ENCODE measurements around the gene ZNF506.
"Not testable (repeated sequence)": the region's sequence is repeated elsewhere in the genome, so short reads cannot be mapped to it uniquely, and the experiment has no call there.

The ZNF506 gene

DNA sequence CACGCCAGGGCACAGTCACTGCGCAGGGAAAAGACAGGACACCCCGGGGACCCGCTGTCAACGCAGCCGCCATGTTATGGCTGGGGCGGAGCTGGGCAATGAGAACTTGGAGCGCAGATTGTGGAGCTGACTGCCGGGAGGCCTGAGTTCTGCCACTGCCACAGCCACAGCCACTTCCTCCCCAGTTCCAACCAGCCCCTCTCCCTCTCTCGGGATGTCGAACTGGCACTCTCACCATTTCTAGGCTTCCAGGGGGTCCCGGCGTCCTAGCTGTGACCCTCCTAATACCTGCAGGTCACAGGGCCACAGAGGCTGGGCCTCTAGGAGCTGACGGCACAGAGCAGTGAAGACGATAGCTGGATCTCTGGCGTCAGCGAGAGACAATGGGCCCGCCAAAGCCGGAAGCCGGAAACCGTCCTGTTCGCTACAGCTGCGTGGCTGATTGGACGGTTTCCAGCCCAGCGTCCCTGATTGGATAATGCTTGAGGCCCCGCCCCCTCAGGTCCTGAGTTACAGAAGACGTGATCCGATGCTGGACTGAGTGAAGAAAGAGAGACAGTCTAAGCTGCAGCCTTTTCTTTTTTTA, at the start of gene ZNF506:
ZNF506 (minus strand) TSS at position 385 of the 586 bp plus-strand sequence; CDS start at position 238, 147 bp downstream.
- peak; percentile 93 for DNase-seq

DNA sequence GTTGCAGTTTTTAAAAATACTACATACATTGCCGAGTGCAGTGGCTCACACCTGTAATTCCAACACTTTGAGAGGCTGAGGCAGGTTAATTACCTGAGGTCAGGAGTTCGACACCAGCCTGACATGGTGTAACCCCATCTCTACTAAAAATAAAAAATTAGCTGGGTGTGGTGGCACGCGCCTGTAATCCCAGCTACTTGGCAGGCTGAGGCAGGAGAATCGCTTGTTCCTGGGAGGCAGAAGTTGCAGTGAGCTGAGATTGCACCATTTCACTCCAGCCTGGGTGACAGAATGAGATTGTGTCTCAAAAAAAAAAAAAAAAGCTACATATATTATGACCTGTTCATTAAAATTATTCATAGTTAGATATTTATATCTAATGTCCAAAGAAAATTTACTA, 48.5 kb upstream of the ZNF506 start:
- DNase-seq, result not testable (repeated sequence)

DNA sequence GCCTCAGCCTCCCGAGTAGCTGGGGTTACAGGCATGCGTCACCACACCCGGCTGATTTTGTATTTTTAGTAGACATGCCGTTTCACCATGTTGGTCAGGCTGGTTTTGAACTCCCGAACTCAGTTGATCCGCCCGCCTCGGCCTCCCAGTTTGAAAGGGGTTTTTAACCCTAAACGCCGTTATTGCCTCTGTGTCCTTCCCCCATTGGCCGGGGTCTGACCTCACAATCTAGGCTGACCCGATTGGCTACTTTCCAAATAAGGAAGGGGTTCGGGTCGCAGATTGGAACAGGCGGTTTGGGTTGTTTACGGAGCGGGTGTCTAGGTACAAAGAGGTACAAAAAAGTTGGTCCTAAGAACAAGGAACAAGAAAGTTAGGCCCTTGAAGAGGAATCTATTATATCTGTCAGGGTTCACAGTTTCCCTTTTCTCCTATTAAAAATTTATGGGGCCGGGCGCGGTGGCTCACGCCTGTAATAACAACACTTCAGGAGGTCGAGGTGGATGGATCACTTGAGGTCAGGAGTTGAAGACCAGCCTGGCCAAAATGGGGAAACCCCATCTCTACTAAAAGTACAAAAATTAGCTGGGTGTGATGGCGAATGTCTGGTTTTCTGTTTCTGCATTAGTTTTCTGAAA, 45.2 kb upstream of the ZNF506 start:
- no peak for DNase-seq

DNA sequence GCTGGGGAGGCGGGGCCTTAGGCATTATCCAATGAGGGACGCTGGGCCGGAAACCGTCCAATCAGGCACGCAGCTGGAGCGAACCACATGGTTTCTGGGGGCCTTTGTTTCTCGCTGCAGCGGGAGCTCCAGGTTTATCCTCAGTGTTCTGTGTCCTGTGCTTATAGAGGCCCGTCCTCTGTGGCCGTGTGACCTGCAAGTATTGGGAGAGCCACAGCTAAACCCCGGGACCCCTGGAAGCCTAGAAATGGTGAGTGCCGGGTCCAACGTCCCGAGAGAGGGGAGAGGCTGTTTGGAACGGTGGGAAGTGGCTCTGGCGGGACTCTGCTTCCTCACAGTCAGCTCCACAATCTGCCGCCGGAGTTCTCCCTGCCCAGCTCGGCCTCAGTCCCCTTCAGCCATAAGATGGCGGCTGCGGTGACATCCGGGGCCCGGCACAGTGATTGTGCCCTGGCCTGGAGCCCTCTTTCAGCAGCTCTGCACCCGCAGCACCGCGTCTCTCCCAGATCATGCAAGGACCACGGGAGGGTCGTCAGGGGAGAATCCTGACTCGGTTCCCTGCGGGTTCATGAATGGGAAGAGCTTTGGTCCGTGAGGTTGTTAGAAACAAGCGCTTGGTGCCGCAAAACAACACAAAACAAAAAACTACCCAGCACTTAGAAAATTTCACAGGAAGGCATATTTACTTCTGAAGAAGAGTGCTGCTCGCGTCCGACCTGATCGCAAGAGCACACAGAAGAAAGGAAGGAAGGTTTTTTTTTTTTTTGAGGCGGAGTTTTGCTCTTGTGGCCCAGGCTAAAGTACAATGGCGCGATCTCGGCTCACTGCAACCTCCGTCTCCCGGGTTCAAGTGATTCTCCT, 44.4 kb upstream of the ZNF506 start, which contains the start of gene ZNF253:
ZNF253 (plus strand) TSS at position 133 of the 861 bp plus-strand sequence; CDS start at position 248, 115 bp downstream.
- DNase-seq, result peak; percentile 81

GRCh38 chr19:19860756-19861390, 39.3 kb upstream of the ZNF506 start:
- no peak for DNase-seq

- DNase-seq, result no peak
Measured at GRCh38 chr19:19858751-19859150, 37.2 kb upstream of the ZNF506 start.

DNA sequence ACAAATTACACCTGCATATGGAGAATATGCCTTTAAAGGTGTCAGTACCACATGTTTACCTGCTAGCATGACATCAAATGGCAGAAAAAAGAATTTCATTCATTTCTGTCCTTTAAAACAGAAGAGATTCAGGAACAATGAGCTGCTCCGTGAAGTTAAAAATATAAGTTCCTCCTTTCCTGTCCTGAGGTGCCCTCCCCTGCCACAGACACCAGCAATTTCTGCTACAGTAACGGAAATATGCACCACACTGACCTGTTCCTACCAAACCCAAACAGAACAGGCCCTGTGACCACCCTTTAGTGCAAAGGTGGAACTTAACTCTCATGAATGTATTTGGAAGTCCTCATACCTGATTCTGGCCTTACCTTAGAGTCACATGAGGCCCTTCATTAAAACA, 30.2 kb upstream of the ZNF506 start:
- not testable (repeated sequence) for DNase-seq

- no peak for DNase-seq
Measured at GRCh38 chr19:19849056-19849455, 27.5 kb upstream of the ZNF506 start.

GRCh38 chr19:19847781-19848180, 26.2 kb upstream of the ZNF506 start:
- no peak for DNase-seq

DNA sequence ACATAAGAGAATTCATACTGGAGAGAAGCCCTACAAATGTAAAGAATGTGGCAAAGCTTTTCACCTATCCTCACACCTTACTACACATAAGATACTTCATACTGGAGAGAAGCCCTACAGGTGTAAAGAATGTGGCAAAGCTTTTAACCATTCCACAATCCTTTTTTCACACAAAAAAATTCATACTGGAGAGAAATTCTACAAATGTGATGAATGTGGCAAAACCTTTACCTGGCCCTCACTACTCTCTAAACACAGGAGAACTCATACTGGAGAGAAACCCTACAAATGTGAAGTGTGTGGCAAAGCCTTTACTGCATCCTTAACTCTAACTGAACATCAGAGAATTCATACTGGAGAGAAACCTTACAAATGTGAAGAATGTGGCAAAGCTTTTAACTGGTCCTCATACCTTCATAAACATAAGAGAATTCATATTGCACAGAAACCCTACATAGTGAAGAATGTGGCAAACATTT, 14.0 kb upstream of the ZNF506 start:
- no peak for DNase-seq

DNA sequence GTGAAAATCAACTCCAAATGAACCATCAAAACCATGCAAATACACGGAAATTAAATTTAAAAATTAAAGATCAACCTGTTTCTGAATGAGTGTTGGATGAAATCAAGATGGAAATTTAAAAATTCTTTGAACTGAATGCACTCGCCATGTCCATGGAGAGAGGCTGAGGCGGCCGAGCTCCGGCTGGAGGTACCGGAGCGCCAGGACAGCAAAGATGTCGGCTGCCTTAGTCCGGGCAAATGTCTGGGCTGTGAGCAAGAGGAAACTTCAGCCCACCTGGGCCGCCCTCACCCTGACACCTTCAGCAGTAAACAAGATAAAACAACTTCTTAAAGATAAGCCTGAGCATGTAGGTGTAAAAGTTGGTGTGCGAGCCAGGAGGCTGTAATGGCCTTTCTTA, 5.3 kb upstream of the ZNF506 start:
- DNase-seq, result no peak

- no peak for DNase-seq
Measured at GRCh38 chr19:19823916-19824315, 2.4 kb upstream of the ZNF506 start.

DNA sequence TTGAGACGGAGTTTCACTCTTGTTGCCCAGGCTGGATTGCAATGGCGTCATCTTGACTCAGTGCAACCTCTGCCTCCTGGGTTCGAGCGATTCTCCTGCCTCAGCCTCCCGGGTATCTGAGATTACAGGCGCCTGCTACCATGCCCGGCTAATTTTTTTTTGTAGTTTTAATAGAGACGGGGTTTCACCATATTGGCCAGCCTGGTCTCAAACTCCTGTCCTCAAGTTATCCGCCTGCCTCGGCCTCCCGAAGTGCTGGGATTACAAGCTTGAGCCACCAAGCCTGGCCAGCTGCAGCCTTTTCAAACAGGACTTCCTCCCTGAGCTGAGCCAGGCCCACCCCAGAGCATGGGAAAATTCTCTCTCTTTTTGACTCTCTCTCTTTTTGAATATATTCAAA, 426 bp upstream of the ZNF506 start:
- not testable (repeated sequence) for DNase-seq

DNA sequence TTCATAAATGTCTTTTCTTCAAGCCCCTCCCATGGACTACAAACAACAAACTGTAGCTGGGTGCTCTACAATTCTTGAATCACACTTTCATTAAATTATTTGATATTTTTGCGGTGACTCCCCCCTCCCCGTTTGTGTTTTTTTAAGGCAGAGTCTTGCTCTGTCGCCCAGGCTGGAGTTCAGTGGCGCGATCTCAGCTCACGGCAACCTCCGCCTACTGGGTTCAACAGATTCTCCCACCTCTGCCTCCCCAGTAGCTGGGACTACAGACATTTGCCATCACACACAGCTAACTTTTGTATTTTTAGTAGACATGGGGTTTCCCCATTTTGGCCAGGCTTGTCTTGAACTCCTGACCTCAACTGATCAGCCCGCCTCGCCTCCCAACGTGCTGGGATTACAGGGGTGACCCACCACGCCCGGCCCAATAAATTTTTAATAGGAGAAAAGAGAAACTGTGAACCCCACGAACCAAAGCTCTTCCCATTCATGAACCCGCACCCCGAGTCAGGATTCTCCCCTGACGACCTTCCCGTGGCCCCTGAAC, 703 bp downstream of the ZNF506 start:
- no peak for DNase-seq

DNA sequence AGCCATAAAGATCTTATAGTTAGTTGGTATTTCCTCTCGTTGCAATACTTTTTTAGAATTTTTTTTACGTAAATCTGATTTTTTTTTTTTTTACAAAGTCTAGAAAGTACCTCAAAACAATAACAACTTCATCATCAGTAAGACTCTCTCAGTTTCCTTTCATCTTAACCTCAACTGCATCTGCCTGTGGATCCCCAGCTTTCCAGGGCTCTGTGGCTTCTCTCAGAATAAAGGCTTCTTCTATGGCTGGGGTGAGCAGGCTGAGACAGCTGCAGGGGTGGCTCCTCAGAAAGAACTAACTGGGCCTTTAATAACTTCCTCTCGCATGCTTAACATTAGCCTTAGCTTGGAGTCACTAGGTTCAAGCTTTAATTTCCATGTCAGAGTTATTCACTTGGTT, 4.2 kb downstream of the ZNF506 start:
- DNase-seq, result no peak

DNA sequence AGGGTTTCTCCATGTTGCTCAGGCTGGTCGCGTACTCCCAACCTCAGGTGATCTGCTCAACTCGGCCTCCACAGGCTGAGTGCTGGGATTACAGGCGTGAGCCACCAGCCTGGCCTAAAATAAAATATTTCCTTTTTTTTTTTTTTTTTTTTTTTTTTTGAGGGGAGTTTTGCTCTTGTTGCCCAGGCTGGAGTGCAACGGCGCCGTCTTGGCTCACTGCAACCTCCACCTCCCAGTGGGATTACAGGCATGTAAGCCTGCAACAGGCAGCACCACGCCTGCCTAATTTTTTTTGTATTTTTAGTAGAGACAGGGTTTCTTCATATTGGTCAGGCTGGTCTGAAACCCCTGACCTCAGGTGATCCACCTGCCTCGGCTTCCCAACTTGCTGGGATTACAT, 4.9 kb downstream of the ZNF506 start:
- DNase-seq, result no peak

- DNase-seq, result not testable (repeated sequence)
Measured at GRCh38 chr19:19811999-19812398, 9.6 kb downstream of the ZNF506 start.

GRCh38 chr19:19805480-19805879, 16.1 kb downstream of the ZNF506 start:
- DNase-seq, result no peak

DNA sequence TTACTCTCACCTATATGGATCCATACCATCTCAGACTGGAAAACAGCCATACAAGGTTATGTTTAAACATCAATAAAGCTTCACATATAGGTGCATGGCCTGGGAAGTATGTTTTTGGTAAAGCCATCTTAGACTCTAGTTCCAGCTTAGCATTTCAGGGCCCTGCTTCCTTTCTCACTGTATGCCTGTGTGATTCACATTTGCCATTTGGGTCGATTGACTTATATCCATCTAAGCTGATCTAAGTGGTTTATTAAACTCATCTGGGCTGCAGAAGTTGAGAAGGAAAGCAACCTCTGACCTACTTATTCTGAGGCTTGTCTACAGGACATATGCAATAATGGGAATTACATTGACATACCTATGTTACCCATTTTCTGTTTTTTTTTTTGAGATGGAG, 33.5 kb downstream of the ZNF506 start:
- DNase-seq, result no peak

GRCh38 chr19:19785476-19785875, 36.1 kb downstream of the ZNF506 start:
- DNase-seq, result not testable (repeated sequence)

DNA sequence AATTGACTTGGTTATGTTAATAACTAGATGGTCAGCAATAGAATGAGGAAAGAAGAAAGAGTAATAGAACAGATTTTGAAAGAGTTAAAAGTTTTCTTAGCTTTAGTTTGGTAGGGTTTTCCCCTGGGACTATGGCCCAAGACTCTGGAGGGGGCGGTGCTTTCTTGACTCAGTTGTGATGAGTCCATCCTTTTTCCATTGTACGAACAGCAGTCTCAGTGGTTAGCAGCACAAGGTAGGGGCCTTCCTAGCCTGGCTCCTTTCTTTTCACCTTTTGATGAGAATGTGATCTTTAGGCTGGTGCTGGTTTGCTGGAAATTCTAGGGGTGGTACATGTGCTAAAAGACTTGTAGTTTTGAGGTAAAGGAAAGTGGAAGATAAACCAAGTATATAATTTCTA, 38.8 kb downstream of the ZNF506 start:
- DNase-seq, result no peak

DNA sequence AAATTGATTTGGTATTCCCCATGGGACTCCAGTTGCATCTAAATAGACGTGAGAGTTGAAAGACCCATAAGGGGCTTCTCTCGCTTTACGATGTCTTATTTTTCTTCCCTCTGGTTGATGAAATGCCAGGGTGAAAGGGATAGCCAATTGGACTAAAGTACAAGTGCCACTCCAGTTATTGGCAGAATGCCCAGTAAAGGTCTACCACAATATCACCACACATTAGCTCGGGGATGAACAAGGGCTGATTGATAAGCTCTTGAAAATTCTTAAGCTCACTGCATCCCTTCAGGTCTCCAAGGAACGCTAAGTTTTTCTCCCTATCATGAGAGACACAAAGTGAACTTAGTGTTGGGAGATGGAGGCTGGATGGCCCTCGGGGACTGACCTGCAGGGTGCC, 39.8 kb downstream of the ZNF506 start:
- DNase-seq, result not testable (repeated sequence)

DNA sequence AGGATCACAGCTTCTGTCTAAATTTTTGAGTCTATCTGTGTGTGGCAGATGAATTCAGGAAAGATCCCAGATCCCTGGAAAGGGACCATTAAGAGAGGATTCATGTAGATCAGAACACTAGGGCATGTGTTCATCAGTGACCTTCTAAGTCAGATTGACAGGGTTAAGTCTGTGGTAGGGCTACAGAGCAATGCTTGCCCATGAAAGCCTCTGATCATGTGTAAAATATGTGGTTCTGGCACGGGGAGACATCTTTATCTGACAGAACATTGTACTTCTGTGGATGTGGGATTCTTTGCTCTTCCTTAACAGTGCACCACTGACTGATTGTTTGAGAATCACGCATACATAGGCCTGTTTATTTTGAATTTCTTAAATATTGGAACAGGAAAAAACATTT, 42.9 kb downstream of the ZNF506 start:
- DNase-seq, result no peak

All from T1000 (cell line).